Retina (tissue), 1 donor: ENCODE results near the gene CDH13.

Experiments used
- DNase-seq: peaks from one replicate; pipeline ENCODE4 v3.0.0-alpha.2; 2016

CDH13 gene

GRCh38 chr16:82653550-82654511, 27.1 kb downstream of the CDH13 start:
- no peak for DNase-seq

GRCh38 chr16:82655072-82655714, 28.4 kb downstream of the CDH13 start:
- no peak for DNase-seq

- no peak for DNase-seq
Observed at GRCh38 chr16:82655720-82656490, 29.1 kb downstream of the CDH13 start.

- no peak for DNase-seq
Observed at GRCh38 chr16:82657239-82657638, 30.5 kb downstream of the CDH13 start.

- DNase-seq, result no peak
Observed at GRCh38 chr16:82657786-82658185, 31.0 kb downstream of the CDH13 start.

GRCh38 chr16:82658796-82659195, 32.0 kb downstream of the CDH13 start:
- no peak for DNase-seq

- DNase-seq, result peak; percentile 27
Observed at GRCh38 chr16:82660075-82660645, 33.4 kb downstream of the CDH13 start.

- peak; percentile 40 for DNase-seq
Observed at GRCh38 chr16:82660966-82661365, 34.2 kb downstream of the CDH13 start.

GRCh38 chr16:82664181-82664580, 37.4 kb downstream of the CDH13 start:
- DNase-seq, result no peak

GRCh38 chr16:82665025-82665424, 38.3 kb downstream of the CDH13 start:
- DNase-seq, result no peak

GRCh38 chr16:82667437-82667836, 40.7 kb downstream of the CDH13 start:
- no peak for DNase-seq

- no peak for DNase-seq
Observed at GRCh38 chr16:82668094-82668493, 41.3 kb downstream of the CDH13 start.

- no peak for DNase-seq
Observed at GRCh38 chr16:82671741-82672140, 45.0 kb downstream of the CDH13 start.

GRCh38 chr16:82672676-82673075, 45.9 kb downstream of the CDH13 start:
- DNase-seq, result no peak

GRCh38 chr16:82675300-82675699, 48.5 kb downstream of the CDH13 start:
- no peak for DNase-seq

- no peak for DNase-seq
Observed at GRCh38 chr16:82681592-82681991, 54.8 kb downstream of the CDH13 start.

- no peak for DNase-seq
Observed at GRCh38 chr16:82682767-82683166, 56.0 kb downstream of the CDH13 start.

GRCh38 chr16:82684256-82684655, 57.5 kb downstream of the CDH13 start:
- DNase-seq, result no peak

GRCh38 chr16:82685526-82685925, 58.8 kb downstream of the CDH13 start:
- no peak for DNase-seq

- no peak for DNase-seq
Observed at GRCh38 chr16:82694239-82694874, 67.6 kb downstream of the CDH13 start.

- no peak for DNase-seq
Observed at GRCh38 chr16:82695806-82696205, 69.0 kb downstream of the CDH13 start.

- DNase-seq, result no peak
Observed at GRCh38 chr16:82699260-82699659, 72.5 kb downstream of the CDH13 start.
